Activated T-helper 1 cell treated with anti-CD3 and anti-CD28 coated beads, Interleukin-2, amount 50 U/mL, for 16 hours (primary cell): Measurements from ENCODE around the gene PPARA.

Experiments
- DNase-seq, 2 donors: peaks; one replicate each; pipeline ENCODE4 v3.0.0-alpha.2; 2020; ENCODE audit warnings: low read depth in 1 of 2, low spot score in 1 of 2

The PPARA gene

GRCh38 chr22:46290121-46290842, 140.0 kb downstream of the PPARA start:
- DNase-seq: no peak

DNA sequence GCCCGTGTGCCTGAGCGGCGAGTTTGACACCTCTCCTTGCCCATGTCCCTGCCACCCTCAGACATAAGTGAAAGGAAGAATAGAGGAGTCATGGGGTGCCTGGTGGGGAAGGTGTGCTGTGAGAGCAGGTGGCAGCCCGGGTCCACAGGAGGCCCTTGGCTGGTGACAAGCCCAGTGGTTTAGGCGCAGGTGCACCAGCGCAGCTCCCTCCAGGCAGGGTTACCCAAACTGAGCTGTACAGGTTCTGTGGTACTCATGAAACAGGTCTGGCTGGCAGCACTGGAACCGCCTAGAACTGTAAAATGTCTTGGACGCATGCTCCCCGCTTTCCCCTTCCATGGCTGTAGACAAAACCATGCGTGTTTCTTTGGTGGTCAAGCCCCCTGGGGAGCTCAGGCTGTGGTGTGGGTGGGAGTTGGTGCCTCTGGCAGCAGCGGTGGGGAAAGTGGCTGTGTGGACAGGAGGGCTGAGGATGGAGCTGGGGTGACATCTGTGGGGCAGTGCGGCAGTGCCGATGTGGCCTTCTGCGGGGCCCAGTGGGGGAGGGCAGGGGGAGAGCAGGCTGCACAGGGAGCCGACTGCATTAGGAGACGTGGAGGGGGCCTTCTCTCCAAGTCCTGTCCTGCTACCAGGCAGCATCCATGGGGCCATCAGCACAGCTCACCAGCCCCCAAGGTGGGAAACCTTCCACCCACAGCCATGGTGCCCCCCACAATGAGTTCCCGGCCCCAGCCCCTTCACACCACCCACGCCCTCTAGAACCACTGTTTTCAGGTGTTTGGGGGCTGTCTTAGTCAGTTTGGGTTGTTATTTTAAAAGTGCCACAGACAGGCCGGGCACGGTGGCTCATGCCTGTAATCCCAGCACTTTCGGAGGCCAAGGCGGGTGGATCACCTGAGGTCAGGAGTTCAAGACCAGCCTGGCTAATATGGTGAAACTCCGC, 140.8 kb downstream of the PPARA start:
- no peak for DNase-seq

DNA sequence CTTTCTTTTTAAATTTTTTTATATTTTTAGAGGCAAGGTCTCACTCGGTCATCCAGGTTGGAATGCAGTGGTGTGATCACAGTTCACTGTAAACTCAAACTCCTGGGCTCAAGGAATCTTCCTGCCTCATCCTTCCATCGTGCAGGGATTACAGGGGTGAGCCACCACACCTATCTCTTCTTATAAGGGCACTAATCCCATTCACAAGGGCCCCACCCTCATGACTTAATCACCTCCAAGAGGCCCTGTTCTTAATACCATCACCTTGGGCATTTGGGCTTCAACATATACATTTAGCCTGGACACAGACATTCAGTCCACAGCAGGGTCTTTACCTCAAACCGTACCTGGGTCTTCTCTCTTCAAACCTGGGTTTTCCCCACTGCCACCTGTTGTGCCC, 141.8 kb downstream of the PPARA start:
- DNase-seq: no peak

GRCh38 chr22:46292732-46293131, 142.4 kb downstream of the PPARA start:
- DNase-seq: no peak
